ENCODE measurements around the gene PDE2A.

Gene PDE2A

GRCh38 chr11:72528121-72528520 lies 146.1 kb downstream of the PDE2A start:
- H3K36me3 ChIP-seq (replicated peaks), result no peaks in the 10 kb centered on the region
- in situ Hi-C loops (cut with HindIII; ENCODE audit: low pct_ligation_motif_present, low sequenced_read_pairs), result no loop called here
- no peak overlapping the region for H3K27ac ChIP-seq
- DNase-seq, result no peak
- peaks cover 2% of the 10 kb centered on the region for H3K27me3 ChIP-seq (replicated peaks)
- no peak overlapping the region for H3K4me3 ChIP-seq (ENCODE audit: low read depth, low read length)
- no peak for TF ChIP-seq CTCF (IDR thresholded peaks at IDR 0.05; ENCODE audit: low read depth, low read length, missing control alignments)

All from brain microvascular endothelial cell (primary cell).